HG03159 (cell line): ENCODE results near the gene KRT1.
"Not testable (repeated sequence)": the region's sequence is repeated elsewhere in the genome, so short reads cannot be mapped to it uniquely, and the experiment has no call there.

Experiments used
- ATAC-seq: cut with Tn5 transposase; IDR thresholded peaks from one replicate; pipeline ENCODE4 v1.9.1; 2021; ENCODE audit warnings: mild to moderate bottlenecking, moderate library complexity; ENCODE audit not compliant: unreplicated experiment

Gene KRT1

GRCh38 chr12:52680363-52680762 lies at the start of gene KRT1:
Gene KRT1 (minus strand): TSS chr12:52680407. CDS start chr12:52680348, 59 bp downstream.
- ATAC-seq, result no peak

GRCh38 chr12:52729147-52729546 lies 48.9 kb upstream of the KRT1 start:
- no peak for ATAC-seq

- no peak for ATAC-seq
Measured at GRCh38 chr12:52728374-52728773, 48.2 kb upstream of the KRT1 start.

GRCh38 chr12:52727037-52727436 lies 46.8 kb upstream of the KRT1 start:
- no peak for ATAC-seq

GRCh38 chr12:52726451-52726850 lies 46.2 kb upstream of the KRT1 start:
- no peak for ATAC-seq

GRCh38 chr12:52724384-52724783 lies 44.2 kb upstream of the KRT1 start:
- no peak for ATAC-seq

GRCh38 chr12:52722680-52723079 lies 42.5 kb upstream of the KRT1 start:
- ATAC-seq, result no peak

GRCh38 chr12:52721838-52722470 lies 41.7 kb upstream of the KRT1 start:
- no peak for ATAC-seq

- ATAC-seq, result no peak
Measured at GRCh38 chr12:52720365-52720886, 40.2 kb upstream of the KRT1 start.

- ATAC-seq, result no peak
Measured at GRCh38 chr12:52716061-52716460, 35.9 kb upstream of the KRT1 start.

- no peak for ATAC-seq
Measured at GRCh38 chr12:52715416-52715815, 35.2 kb upstream of the KRT1 start.

- no peak for ATAC-seq
Measured at GRCh38 chr12:52714887-52715281, 34.7 kb upstream of the KRT1 start.

- no peak for ATAC-seq
Measured at GRCh38 chr12:52713960-52714886, 34.0 kb upstream of the KRT1 start.

- not testable (repeated sequence) for ATAC-seq
Measured at GRCh38 chr12:52712122-52712521, 31.9 kb upstream of the KRT1 start.

- no peak for ATAC-seq
Measured at GRCh38 chr12:52710730-52711129, 30.5 kb upstream of the KRT1 start.

GRCh38 chr12:52708010-52708409 lies 27.8 kb upstream of the KRT1 start:
- no peak for ATAC-seq

- ATAC-seq, result no peak
Measured at GRCh38 chr12:52704464-52704863, 24.3 kb upstream of the KRT1 start.

- no peak for ATAC-seq
Measured at GRCh38 chr12:52703878-52704277, 23.7 kb upstream of the KRT1 start.

- ATAC-seq, result no peak
Measured at GRCh38 chr12:52703424-52703823, 23.2 kb upstream of the KRT1 start, which contains the start of gene KRT77. Gene KRT77 (minus strand): TSS chr12:52703524. CDS start chr12:52703434, 90 bp downstream.

- ATAC-seq, result no peak
Measured at GRCh38 chr12:52702338-52702737, 22.1 kb upstream of the KRT1 start.

- ATAC-seq, result no peak
Measured at GRCh38 chr12:52701281-52701680, 21.1 kb upstream of the KRT1 start.

GRCh38 chr12:52699960-52700359 lies 19.8 kb upstream of the KRT1 start:
- no peak for ATAC-seq
